GM12878 (cell line): Measurements from ENCODE around the gene ARHGEF16. TPM values are rescaled to one million over a fixed set of nuclear protein-coding genes. Genes with fewer than 3 reads are reported as not detected.

ENCODE experiments used
- ATAC-seq: fragments of 200-7000 bp; cut with Tn5 transposase; 3 replicates; pipeline ENCODE4 v1.9.1; 2020; ENCODE audit warnings: mild to moderate bottlenecking, moderate library complexity
- BruUV-seq: library from RNA; stranded (reverse); fragments of 400-500 nt; replicated peaks from 2 replicates; lab custom pipeline; 2021; lab: Mats Ljungman, UMichigan
- CTCF ChIA-PET: fragments of 300-600 bp; sonication (Branson Sonifier 250); formaldehyde crosslinking; extraction: SDS; loops from one replicate; lab custom pipeline; 2021; ENCODE audit warnings: inconsistent platforms; lab: Yijun Ruan, JAX
- POLR2A ChIA-PET: fragments of 350-600 bp; formaldehyde crosslinking; extraction: SDS; loops from one replicate; lab custom pipeline; 2021; ENCODE audit warnings: inconsistent platforms; lab: Charles Lee
- RAD21 ChIA-PET: fragments of 300-600 bp; sonication (Branson Sonifier 250); formaldehyde crosslinking; loops from one replicate; lab custom pipeline; 2023; ENCODE audit warnings: antibody characterized with exemption; ENCODE audit not compliant: unreplicated experiment; lab: Charles Lee
- SMC1A ChIA-PET: fragments of 300-600 bp; sonication (Branson Sonifier 250); formaldehyde crosslinking; loops from one replicate; lab custom pipeline; 2023; ENCODE audit not compliant: unreplicated experiment, uncharacterized antibody; lab: Charles Lee
- DNase-seq: peaks from one replicate; pipeline ENCODE4 v3.0.0-alpha.2; 2011; ENCODE audit warnings: low read depth, low spot score
- FAIRE-seq: peaks from 3 replicates; lab custom pipeline; 2011; peaks lifted over from hg19 to GRCh38; lab: Jason Lieb, UNC
- H2AFZ ChIP-seq: 2 replicates; pipeline ENCODE4 v1.6.0; 2011; ENCODE audit warnings: low read depth, low read length, control low read depth; ENCODE audit not compliant: control insufficient read depth
- H3K27ac ChIP-seq: 2 replicates; pipeline ENCODE4 v1.5.1; 2011; ENCODE audit warnings: control low read depth; ENCODE audit not compliant: control insufficient read depth, insufficient read depth
- H3K27me3 ChIP-seq, 2 experiments: replicated peaks in 1 of 2; 2 replicates each; pipeline versions ENCODE4 v1.6.0 to v1.6.1; 2011; ENCODE audit warnings: low read length in 1 of 2; ENCODE audit not compliant: control insufficient read depth in 2 of 2, insufficient read depth in 2 of 2
- H3K36me3 ChIP-seq, 2 experiments: 2 replicates each; pipeline ENCODE4 v1.5.1; 2011; ENCODE audit warnings: low read length in 1 of 2; ENCODE audit not compliant: control insufficient read depth in 2 of 2, insufficient read depth in 2 of 2
- H3K4me1 ChIP-seq: 2 replicates; pipeline ENCODE4 v1.6.1; 2011; ENCODE audit warnings: mild to moderate bottlenecking, low read length, moderate library complexity, mixed read lengths; ENCODE audit not compliant: control insufficient read depth, insufficient read depth
- H3K4me2 ChIP-seq: 2 replicates; pipeline ENCODE4 v1.6.0; 2011; ENCODE audit warnings: control low read depth; ENCODE audit not compliant: control insufficient read depth, insufficient read depth
- H3K4me3 ChIP-seq: fragments of 200-600 bp; sonication (generic); 2 replicates; pipeline ENCODE4 v1.5.1; 2016
- H3K79me2 ChIP-seq: 2 replicates; pipeline ENCODE4 v1.6.0; 2011; ENCODE audit warnings: low read length; ENCODE audit not compliant: control insufficient read depth, insufficient read depth
- H3K9ac ChIP-seq: 2 replicates; pipeline ENCODE4 v1.8.0; 2011; ENCODE audit warnings: low read length, control low read depth, mixed read lengths; ENCODE audit not compliant: control insufficient read depth, insufficient read depth
- H3K9me3 ChIP-seq: replicated peaks from 3 replicates; pipeline ENCODE4 v1.5.1; 2011; ENCODE audit warnings: mild to moderate bottlenecking, low read length; ENCODE audit not compliant: control insufficient read depth, insufficient read depth
- H4K20me1 ChIP-seq: 2 replicates; pipeline ENCODE4 v1.6.0; 2011; ENCODE audit not compliant: control insufficient read depth, insufficient read depth
- BHLHE40 ChIP-seq, 2 experiments: fragments of 450-650 bp in 1 of 2; IDR thresholded peaks; 2 replicates each; pipeline ENCODE4 v1.6.1; 2011 to 2017; ENCODE audit warnings: low read depth in 2 of 2, borderline replicate concordance in 1 of 2, improper control_type of control experiment in 1 of 2, low read length in 1 of 2, mild to moderate bottlenecking in 1 of 2
- CHD2 ChIP-seq: IDR thresholded peaks from 2 replicates; pipeline ENCODE4 v1.6.1; 2011; ENCODE audit warnings: low read depth, low read length, improper control_type of control experiment, borderline replicate concordance
- HDAC2 ChIP-seq: fragments of 200-600 bp; sonication (generic); IDR thresholded peaks from 2 replicates; pipeline ENCODE4 v1.6.1; 2017
- HDAC6 ChIP-seq: fragments of 200-600 bp; sonication (generic); IDR thresholded peaks from one replicate; pipeline ENCODE4 v1.8.0; 2017; ENCODE audit warnings: antibody characterized with exemption; ENCODE audit not compliant: unreplicated experiment
- JUNB ChIP-seq: IDR thresholded peaks from 2 replicates; pipeline ENCODE4 v1.6.1; 2016; ENCODE audit warnings: antibody characterized with exemption, mild to moderate bottlenecking
- MXI1 ChIP-seq: fragments of 150-350 bp; IDR thresholded peaks from 2 replicates; pipeline ENCODE4 v1.6.1; 2011; ENCODE audit warnings: low read depth, mild to moderate bottlenecking, inconsistent platforms, low read length, improper control_type of control experiment
- MYC ChIP-seq: IDR thresholded peaks from 2 replicates; pipeline ENCODE4 v1.6.1; 2011; ENCODE audit warnings: mild to moderate bottlenecking, low read length, moderate library complexity, inconsistent platforms; ENCODE audit not compliant: insufficient read depth, insufficient replicate concordance, insufficient read length, severe bottlenecking
- SMC3 ChIP-seq: IDR thresholded peaks from 2 replicates; pipeline ENCODE4 v1.6.1; 2011; ENCODE audit warnings: low read length, improper control_type of control experiment, borderline replicate concordance
- TAF1 ChIP-seq: IDR thresholded peaks from 2 replicates; pipeline ENCODE4 v1.6.1; 2011; ENCODE audit warnings: mild to moderate bottlenecking, low read depth, low read length, borderline replicate concordance
- YBX1 ChIP-seq: fragments of 450-650 bp; IDR thresholded peaks from 2 replicates; pipeline ENCODE4 v1.6.1; 2016; ENCODE audit warnings: antibody characterized with exemption
- ZSCAN29 ChIP-seq: fragments of 450-650 bp; IDR thresholded peaks from 2 replicates; pipeline ENCODE4 v1.6.1; 2017; ENCODE audit warnings: mild to moderate bottlenecking, moderate library complexity
- WGBS: methylation state at CpG from one replicate; pipeline ENCODE4 v1.1.6; 2016; ENCODE audit warnings: low lambda C conversion rate; ENCODE audit not compliant: insufficient replicate concordance, insufficient coverage; ENCODE audit errors: missing lambda C conversion rate; 5-methylcytosine and 5-hydroxymethylcytosine counted together
- in situ Hi-C: fragments of 300-500 bp; cut with MboI; formaldehyde crosslinking; loops from 9 replicates; pipeline ENCODE4 v1.14.3; 2018; ENCODE audit warnings: mixed read lengths
- intact Hi-C: fragments of 100-400 bp; cut with micrococcal nuclease; formaldehyde crosslinking; loops from one replicate; pipeline ENCODE4 v1.14.2; 2022; ENCODE audit not compliant: unreplicated experiment
- polyA plus RNA-seq, 11 experiments: library from polyadenylated mRNA; depleted of rRNA in 4 of 11; unstranded in 6 of 11; stranded (reverse) in 5 of 11; fragments of >200 nt; fragmentation: Nextera tagmentation in 4 of 11; fragmentation: Illumina TruSeq in 1 of 11; extraction: Ambion mirVana in 4 of 11; extraction: Trizol in 1 of 11; gene quantifications; 1 replicate in 1 of 11; 2 replicates in 10 of 11; pipeline versions ENCODE4 v1.2.1 to v1.2.3, GENCODE V29; 2011 to 2016; ENCODE audit warnings: inconsistent platforms in 2 of 11, missing spikeins in 2 of 11, low read depth in 1 of 11
- total RNA-seq, 4 experiments: library from RNA; depleted of rRNA in 3 of 4; stranded (reverse); fragments of >200 nt in 3 of 4; fragmentation: Illumina TruSeq in 1 of 4; extraction: Trizol in 1 of 4; gene quantifications; 2 replicates each; pipeline versions ENCODE4 v1.2.1 to v1.2.3, GENCODE V29; 2013 to 2021
- TF ChIP-seq, protein P1 (sequence below): fragments of 450-650 bp; IDR thresholded peaks from 2 replicates; pipeline ENCODE4 v1.6.1; 2017; ENCODE audit warnings: mild to moderate bottlenecking, moderate library complexity

The ARHGEF16 gene
- total and polyA plus RNA-seq, 10 of the 15 experiments (the other 5 are each of a cell fraction or from before 2014, with no cell fraction given) = not detected

- TF ChIP-seq SMC3 = no peak
- no peak for TF ChIP-seq TAF1
Observed at GRCh38 chr1:3419415-3420204, 34.9 kb upstream of the ARHGEF16 start (continued).

GRCh38 chr1:3420218-3420951, 34.1 kb upstream of the ARHGEF16 start:
- ChIA-PET POLR2A (no interaction called here), CTCF (no interaction called here), RAD21 (no interaction called here), SMC1A (no interaction called here)
- H3K9ac ChIP-seq = no peak overlapping the region
- intact Hi-C loops (loop anchor here (5.0 kb wide), 2 partner anchors 863 to 1223 kb away; partner anchors contain the start of gene TNFRSF14), in situ Hi-C loops (loop anchor here (10.0 kb wide), 1 partner anchor 1226 kb away; the partner anchor contains the start of gene FAAP20)
- no peak overlapping the region for H2AFZ ChIP-seq
- no peak overlapping the region for H3K4me2 ChIP-seq
- no peaks in the 10 kb centered on the region for H4K20me1 ChIP-seq
- no peaks in the 10 kb centered on the region for H3K4me1 ChIP-seq
- no peak for FAIRE-seq
- no TSS peak for BruUV-seq
- no peak for DNase-seq
- peaks cover 3% of the 10 kb centered on the region; the same call in 1 of the 3 replicates for H3K9me3 ChIP-seq
- H3K27ac ChIP-seq = no peak overlapping the region
- no peaks in the 10 kb centered on the region for H3K36me3 ChIP-seq
- no peaks in the 10 kb centered on the region for H3K79me2 ChIP-seq
- no peak overlapping the region for H3K4me3 ChIP-seq
- WGBS = 37% methylated on average over 23 of the region's 23 CpGs
- no peaks in the 10 kb centered on the region; a peak in 2 of 4 replicates for H3K27me3 ChIP-seq
- ATAC-seq = no peak
- TF ChIP-seq HDAC6 (no peak), CHD2 (no peak), BHLHE40 (IDR thresholded peaks at IDR 0.05; ENCODE audit: borderline replicate concordance in 1 of 2, low read depth in 2 of 2, low read length in 1 of 2) (no peak), ZSCAN29 (no peak), YBX1 (no peak), JUNB (no peak), HDAC2 (no peak), TAF1 (no peak), MXI1 (no peak), MYC (no peak)
- TF ChIP-seq, protein P1, sequence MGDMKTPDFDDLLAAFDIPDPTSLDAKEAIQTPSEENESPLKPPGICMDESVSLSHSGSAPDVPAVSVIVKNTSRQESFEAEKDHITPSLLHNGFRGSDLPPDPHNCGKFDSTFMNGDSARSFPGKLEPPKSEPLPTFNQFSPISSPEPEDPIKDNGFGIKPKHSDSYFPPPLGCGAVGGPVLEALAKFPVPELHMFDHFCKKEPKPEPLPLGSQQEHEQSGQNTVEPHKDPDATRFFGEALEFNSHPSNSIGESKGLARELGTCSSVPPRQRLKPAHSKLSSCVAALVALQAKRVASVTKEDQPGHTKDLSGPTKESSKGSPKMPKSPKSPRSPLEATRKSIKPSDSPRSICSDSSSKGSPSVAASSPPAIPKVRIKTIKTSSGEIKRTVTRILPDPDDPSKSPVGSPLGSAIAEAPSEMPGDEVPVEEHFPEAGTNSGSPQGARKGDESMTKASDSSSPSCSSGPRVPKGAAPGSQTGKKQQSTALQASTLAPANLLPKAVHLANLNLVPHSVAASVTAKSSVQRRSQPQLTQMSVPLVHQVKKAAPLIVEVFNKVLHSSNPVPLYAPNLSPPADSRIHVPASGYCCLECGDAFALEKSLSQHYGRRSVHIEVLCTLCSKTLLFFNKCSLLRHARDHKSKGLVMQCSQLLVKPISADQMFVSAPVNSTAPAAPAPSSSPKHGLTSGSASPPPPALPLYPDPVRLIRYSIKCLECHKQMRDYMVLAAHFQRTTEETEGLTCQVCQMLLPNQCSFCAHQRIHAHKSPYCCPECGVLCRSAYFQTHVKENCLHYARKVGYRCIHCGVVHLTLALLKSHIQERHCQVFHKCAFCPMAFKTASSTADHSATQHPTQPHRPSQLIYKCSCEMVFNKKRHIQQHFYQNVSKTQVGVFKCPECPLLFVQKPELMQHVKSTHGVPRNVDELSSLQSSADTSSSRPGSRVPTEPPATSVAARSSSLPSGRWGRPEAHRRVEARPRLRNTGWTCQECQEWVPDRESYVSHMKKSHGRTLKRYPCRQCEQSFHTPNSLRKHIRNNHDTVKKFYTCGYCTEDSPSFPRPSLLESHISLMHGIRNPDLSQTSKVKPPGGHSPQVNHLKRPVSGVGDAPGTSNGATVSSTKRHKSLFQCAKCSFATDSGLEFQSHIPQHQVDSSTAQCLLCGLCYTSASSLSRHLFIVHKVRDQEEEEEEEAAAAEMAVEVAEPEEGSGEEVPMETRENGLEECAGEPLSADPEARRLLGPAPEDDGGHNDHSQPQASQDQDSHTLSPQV = no peak
